Activated CD4-positive, alpha-beta T cell treated with anti-CD3 and anti-CD28 coated beads, Interleukin-2, amount 10 ng/mL, durations not matched to agents 24 days and 14 days (primary cell): ENCODE data around the gene THG1L. TPM values are rescaled to one million over a fixed set of nuclear protein-coding genes. Genes with fewer than 3 reads are reported as not detected.
"Not testable (repeated sequence)": the region's sequence is repeated elsewhere in the genome, so short reads cannot be mapped to it uniquely, and the experiment has no call there.

Experiments
- DNase-seq: peaks from one replicate; pipeline ENCODE4 v3.0.0; 2022
- H3K27ac Mint-ChIP-seq: one replicate; pipeline ENCODE4 v1.8.0; 2022; ENCODE audit warnings: mild to moderate bottlenecking, mixed read lengths
- H3K27me3 Mint-ChIP-seq: one replicate; pipeline ENCODE4 v1.8.0; 2022; ENCODE audit warnings: mixed read lengths
- H3K36me3 Mint-ChIP-seq: one replicate; pipeline ENCODE4 v1.8.0; 2022; ENCODE audit warnings: low read depth, mild to moderate bottlenecking, mixed read lengths
- H3K4me1 Mint-ChIP-seq: one replicate; pipeline ENCODE4 v1.8.0; 2021; ENCODE audit warnings: mixed read lengths
- H3K4me3 Mint-ChIP-seq: one replicate; pipeline ENCODE4 v1.8.0; 2022; ENCODE audit warnings: mild to moderate bottlenecking, moderate library complexity, mixed read lengths
- H3K9me3 Mint-ChIP-seq: one replicate; pipeline ENCODE4 v1.8.0; 2021; ENCODE audit warnings: mixed read lengths
- intact Hi-C: fragments of 100-400 bp; cut with micrococcal nuclease; formaldehyde crosslinking; loops from one replicate; pipeline ENCODE4 v1.15.1; 2023
- total RNA-seq: library from RNA; stranded (reverse); gene quantifications from 2 replicates; pipeline ENCODE4 v1.2.3, GENCODE V29; 2022

The THG1L gene
- total RNA-seq, 1 donor from 2014 or later = 25.0 TPM

GRCh38 chr5:157710882-157711281, 20.3 kb upstream of the THG1L start:
- H3K27me3 Mint-ChIP-seq = peaks cover 4% of the 10 kb centered on the region
- H3K4me3 Mint-ChIP-seq = no peak overlapping the region
- DNase-seq = no peak
- peaks cover 1% of the 10 kb centered on the region for H3K36me3 Mint-ChIP-seq
- intact Hi-C loops = no loop called here
- H3K27ac Mint-ChIP-seq = no peak overlapping the region
- no peaks in the 10 kb centered on the region for H3K9me3 Mint-ChIP-seq
- peaks cover 13% of the 10 kb centered on the region for H3K4me1 Mint-ChIP-seq

GRCh38 chr5:157713830-157714595, 17.2 kb upstream of the THG1L start:
- H3K36me3 Mint-ChIP-seq = peaks cover 1% of the 10 kb centered on the region
- no peak overlapping the region for H3K27ac Mint-ChIP-seq
- no peak overlapping the region for H3K4me3 Mint-ChIP-seq
- intact Hi-C loops = no loop called here
- H3K4me1 Mint-ChIP-seq = peaks cover 35% of the 10 kb centered on the region
- H3K27me3 Mint-ChIP-seq = peaks cover 1% of the 10 kb centered on the region
- no peak for DNase-seq
- H3K9me3 Mint-ChIP-seq = no peaks in the 10 kb centered on the region

GRCh38 chr5:157714596-157714864, 16.7 kb upstream of the THG1L start:
- no peak for DNase-seq
- Mint-ChIP-seq H3K4me3 (no peak overlapping the region), H3K27me3 (peaks cover 1% of the 10 kb centered on the region), H3K36me3 (peaks cover 1% of the 10 kb centered on the region), H3K4me1 (peaks cover 35% of the 10 kb centered on the region), H3K9me3 (no peaks in the 10 kb centered on the region), H3K27ac (no peak overlapping the region)
- intact Hi-C loops = no loop called here

GRCh38 chr5:157718519-157718918, 12.7 kb upstream of the THG1L start:
- DNase-seq = peak; percentile 72
- peak overlapping the region; percentile 27 for H3K4me3 Mint-ChIP-seq
- no peaks in the 10 kb centered on the region for H3K27me3 Mint-ChIP-seq
- peak overlapping the region; percentile 35 for H3K27ac Mint-ChIP-seq
- intact Hi-C loops = loop anchor here (1.0 to 5.0 kb wide), 5 partner anchors 49 to 376 kb away; no protein-coding TSS in a partner anchor
- peaks cover 5% of the 10 kb centered on the region for H3K9me3 Mint-ChIP-seq
- peaks cover 36% of the 10 kb centered on the region for H3K4me1 Mint-ChIP-seq
- H3K36me3 Mint-ChIP-seq = peaks cover 2% of the 10 kb centered on the region

GRCh38 chr5:157719245-157719644, 12.0 kb upstream of the THG1L start:
- Mint-ChIP-seq H3K4me3 (no peak overlapping the region), H3K36me3 (peaks cover 3% of the 10 kb centered on the region), H3K4me1 (peaks cover 38% of the 10 kb centered on the region), H3K27me3 (peaks cover 2% of the 10 kb centered on the region), H3K27ac (no peak overlapping the region), H3K9me3 (peaks cover 5% of the 10 kb centered on the region)
- no peak for DNase-seq
- intact Hi-C loops = loop anchor here (2.0 to 5.0 kb wide), 4 partner anchors 147 to 377 kb away; no protein-coding TSS in a partner anchor

- H3K27ac Mint-ChIP-seq = no peak overlapping the region
- no peak for DNase-seq
- intact Hi-C loops = no loop called here
- peaks cover 2% of the 10 kb centered on the region for H3K27me3 Mint-ChIP-seq
- peaks cover 31% of the 10 kb centered on the region for H3K4me1 Mint-ChIP-seq
- peaks cover 3% of the 10 kb centered on the region for H3K36me3 Mint-ChIP-seq
- no peak overlapping the region for H3K4me3 Mint-ChIP-seq
- peaks cover 14% of the 10 kb centered on the region for H3K9me3 Mint-ChIP-seq
Observed at GRCh38 chr5:157721159-157721558, 10.1 kb upstream of the THG1L start.

- H3K27ac Mint-ChIP-seq, H3K4me3 Mint-ChIP-seq, H3K27me3 Mint-ChIP-seq, DNase-seq, H3K36me3 Mint-ChIP-seq, intact Hi-C loops: not testable (repeated sequence)
- peaks cover 21% of the 10 kb centered on the region for H3K4me1 Mint-ChIP-seq
- H3K9me3 Mint-ChIP-seq = peaks cover 19% of the 10 kb centered on the region
Observed at GRCh38 chr5:157722895-157723294, 8.3 kb upstream of the THG1L start.

- H3K27ac Mint-ChIP-seq, DNase-seq, H3K36me3 Mint-ChIP-seq, H3K4me3 Mint-ChIP-seq, H3K27me3 Mint-ChIP-seq, intact Hi-C loops: not testable (repeated sequence)
- H3K4me1 Mint-ChIP-seq = peaks cover 23% of the 10 kb centered on the region
- H3K9me3 Mint-ChIP-seq = peaks cover 19% of the 10 kb centered on the region
Observed at GRCh38 chr5:157726607-157727006, 4.6 kb upstream of the THG1L start.

GRCh38 chr5:157727858-157728257, 3.4 kb upstream of the THG1L start:
- Mint-ChIP-seq H3K4me1 (peaks cover 29% of the 10 kb centered on the region), H3K9me3 (peaks cover 14% of the 10 kb centered on the region)
- H3K4me3 Mint-ChIP-seq, H3K36me3 Mint-ChIP-seq, H3K27ac Mint-ChIP-seq, intact Hi-C loops, H3K27me3 Mint-ChIP-seq, DNase-seq: not testable (repeated sequence)

GRCh38 chr5:157729858-157730257, 1.4 kb upstream of the THG1L start:
- H3K27me3 Mint-ChIP-seq = no peaks in the 10 kb centered on the region

GRCh38 chr5:157730900-157731271, 334 bp upstream of the THG1L start:
- Mint-ChIP-seq H3K27me3 (no peaks in the 10 kb centered on the region), H3K4me1 (peaks cover 30% of the 10 kb centered on the region), H3K4me3 (peak overlapping the region; percentile 97), H3K36me3 (peaks cover 17% of the 10 kb centered on the region), H3K9me3 (peaks cover 8% of the 10 kb centered on the region), H3K27ac (peak overlapping the region; percentile 98)
- intact Hi-C loops = loop anchor here (1.0 to 5.0 kb wide), 8 partner anchors 12 to 1726 kb away; partner anchors contain the start of genes CLINT1, LSM11, MED7 and NIPAL4
- no peak for DNase-seq

More at GRCh38 chr5:157729858-157730257, 1.4 kb upstream of the THG1L start:
- H3K27ac Mint-ChIP-seq = no peak overlapping the region
- H3K9me3 Mint-ChIP-seq = peaks cover 14% of the 10 kb centered on the region
- intact Hi-C loops = loop anchor here (2.0 to 5.0 kb wide), 6 partner anchors 127 to 1727 kb away; partner anchors contain the start of genes CLINT1, MED7 and NIPAL4
- no peak overlapping the region for H3K4me3 Mint-ChIP-seq
- peaks cover 30% of the 10 kb centered on the region for H3K4me1 Mint-ChIP-seq
- DNase-seq = no peak
- H3K36me3 Mint-ChIP-seq = peaks cover 15% of the 10 kb centered on the region

- Mint-ChIP-seq H3K4me3 (peak overlapping the region; percentile 97), H3K4me1 (peaks cover 25% of the 10 kb centered on the region), H3K27ac (no peak overlapping the region), H3K36me3 (peaks cover 22% of the 10 kb centered on the region), H3K9me3 (no peaks in the 10 kb centered on the region), H3K27me3 (no peaks in the 10 kb centered on the region)
- intact Hi-C loops = loop anchor here (5.0 kb wide), 2 partner anchors 270 to 1725 kb away; partner anchors contain the start of gene NIPAL4
- DNase-seq = no peak
Observed at GRCh38 chr5:157732130-157732514, 902 bp downstream of the THG1L start.

GRCh38 chr5:157732596-157733262, 1.5 kb downstream of the THG1L start:
- Mint-ChIP-seq H3K4me1 (peaks cover 25% of the 10 kb centered on the region), H3K27ac (no peak overlapping the region), H3K9me3 (no peaks in the 10 kb centered on the region), H3K36me3 (peaks cover 24% of the 10 kb centered on the region), H3K27me3 (no peaks in the 10 kb centered on the region), H3K4me3 (peak overlapping the region; percentile 18)
- no peak for DNase-seq
- intact Hi-C loops = loop anchor here (5.0 kb wide), 2 partner anchors 270 to 1725 kb away; partner anchors contain the start of gene NIPAL4

GRCh38 chr5:157734436-157734835, 3.2 kb downstream of the THG1L start:
- no peak overlapping the region for H3K4me3 Mint-ChIP-seq
- intact Hi-C loops = loop anchor here (5.0 kb wide), 2 partner anchors 272 to 1723 kb away; partner anchors contain the start of gene NIPAL4
- peak; percentile 54 for DNase-seq
- H3K9me3 Mint-ChIP-seq = no peaks in the 10 kb centered on the region
- no peaks in the 10 kb centered on the region for H3K27me3 Mint-ChIP-seq
- no peak overlapping the region for H3K27ac Mint-ChIP-seq
- peaks cover 21% of the 10 kb centered on the region for H3K4me1 Mint-ChIP-seq
- H3K36me3 Mint-ChIP-seq = peaks cover 32% of the 10 kb centered on the region
